Measurements from ENCODE around the gene CELSR3.

DNA sequence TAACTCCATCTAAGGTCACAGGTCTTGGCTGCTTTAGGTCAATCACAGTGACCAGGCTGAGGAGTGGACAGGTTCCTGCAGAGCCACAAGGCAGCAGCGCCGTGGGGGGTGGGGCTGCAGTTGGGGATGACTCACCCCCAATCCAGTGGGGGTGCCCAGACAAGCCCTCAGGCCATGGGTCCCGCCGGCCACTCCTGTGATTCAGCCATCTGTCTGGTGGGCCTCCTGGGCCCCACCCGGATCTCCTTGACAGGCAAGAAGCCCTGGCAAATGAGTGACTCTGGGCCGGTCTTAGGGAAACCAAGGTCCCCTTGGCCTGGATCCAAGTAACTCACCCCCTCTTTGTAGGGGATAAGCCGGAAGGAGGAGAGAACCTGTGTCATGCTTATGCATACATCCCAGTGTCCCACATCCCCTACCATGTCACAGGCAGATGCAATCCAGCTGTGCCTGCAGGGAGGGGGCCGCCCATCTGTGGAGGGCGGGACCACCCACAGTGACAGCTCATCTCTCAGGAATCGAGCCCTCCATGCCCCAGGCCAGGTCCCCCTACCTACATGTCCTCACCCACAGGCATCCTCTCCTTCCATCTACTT lies 67.1 kb downstream of the CELSR3 start:
- TF ChIP-seq, protein P1, sequence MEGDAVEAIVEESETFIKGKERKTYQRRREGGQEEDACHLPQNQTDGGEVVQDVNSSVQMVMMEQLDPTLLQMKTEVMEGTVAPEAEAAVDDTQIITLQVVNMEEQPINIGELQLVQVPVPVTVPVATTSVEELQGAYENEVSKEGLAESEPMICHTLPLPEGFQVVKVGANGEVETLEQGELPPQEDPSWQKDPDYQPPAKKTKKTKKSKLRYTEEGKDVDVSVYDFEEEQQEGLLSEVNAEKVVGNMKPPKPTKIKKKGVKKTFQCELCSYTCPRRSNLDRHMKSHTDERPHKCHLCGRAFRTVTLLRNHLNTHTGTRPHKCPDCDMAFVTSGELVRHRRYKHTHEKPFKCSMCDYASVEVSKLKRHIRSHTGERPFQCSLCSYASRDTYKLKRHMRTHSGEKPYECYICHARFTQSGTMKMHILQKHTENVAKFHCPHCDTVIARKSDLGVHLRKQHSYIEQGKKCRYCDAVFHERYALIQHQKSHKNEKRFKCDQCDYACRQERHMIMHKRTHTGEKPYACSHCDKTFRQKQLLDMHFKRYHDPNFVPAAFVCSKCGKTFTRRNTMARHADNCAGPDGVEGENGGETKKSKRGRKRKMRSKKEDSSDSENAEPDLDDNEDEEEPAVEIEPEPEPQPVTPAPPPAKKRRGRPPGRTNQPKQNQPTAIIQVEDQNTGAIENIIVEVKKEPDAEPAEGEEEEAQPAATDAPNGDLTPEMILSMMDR (conservative IDR thresholded peaks at IDR 0.05; ENCODE audit: low read depth, low read length), result no peak
- TF ChIP-seq EZH2 (IDR thresholded peaks at IDR 0.05; ENCODE audit: low read length, unreplicated experiment) (no peak), EZH2phosphoT487 (IDR thresholded peaks at IDR 0.05; ENCODE audit: borderline replicate concordance, low read length) (no peak)

Data from PC-3 (cell line).